ENCODE measurements around the gene TRPM4. TPM values are rescaled to one million over a fixed set of nuclear protein-coding genes. Genes with fewer than 3 reads are reported as not detected.

TRPM4 gene
- total and polyA plus RNA-seq, 10 of the 15 experiments (the other 5 are each of a cell fraction or from before 2014, with no cell fraction given) = 0.10 to 0.64 (median 0.15) TPM; not detected in 7

GRCh38 chr19:49119411-49120324 lies 37.9 kb upstream of the TRPM4 start, which contains the start of gene PPFIA3 (continued):
- no peak for TF ChIP-seq NR2C1 (IDR thresholded peaks at IDR 0.05)
- TF ChIP-seq GATAD2B (conservative IDR thresholded peaks at IDR 0.05; ENCODE audit: low read depth) = peak; percentile 46; the same call in 1 of the 2 replicates
- no peak for TF ChIP-seq CBX5 (IDR thresholded peaks at IDR 0.05; ENCODE audit: low read depth)
- no peak for TF ChIP-seq YBX1 (IDR thresholded peaks at IDR 0.05)
- TF ChIP-seq EGR1 (IDR thresholded peaks at IDR 0.05; ENCODE audit: borderline replicate concordance in 1 of 2, low read depth in 2 of 2, low read length in 2 of 2) = no peak
- no peak for TF ChIP-seq TCF7 (IDR thresholded peaks at IDR 0.05; ENCODE audit: borderline replicate concordance)
- TF ChIP-seq BACH1 (IDR thresholded peaks at IDR 0.05; ENCODE audit: borderline replicate concordance) = no peak
- TF ChIP-seq REST (IDR thresholded peaks at IDR 0.05; ENCODE audit: low read depth, low read length) = peak; percentile 80
- no peak for TF ChIP-seq ESRRA (IDR thresholded peaks at IDR 0.05; ENCODE audit: low read length)
- peak; percentile 71 for TF ChIP-seq SUZ12 (IDR thresholded peaks at IDR 0.05; ENCODE audit: unreplicated experiment)
- no peak for TF ChIP-seq ZNF207 (IDR thresholded peaks at IDR 0.05; ENCODE audit: borderline replicate concordance)
- no peak for TF ChIP-seq BCL11A (IDR thresholded peaks at IDR 0.05; ENCODE audit: low read depth, low read length)
- TF ChIP-seq RAD51 (IDR thresholded peaks at IDR 0.05) = no peak
- TF ChIP-seq NR2F1 (conservative IDR thresholded peaks at IDR 0.05) = 0 out of 2 replicates have a peak, but pooled peaks have one; percentile 36
- no peak for TF ChIP-seq MYC (IDR thresholded peaks at IDR 0.05; ENCODE audit: insufficient read depth, insufficient read length, insufficient replicate concordance, low read length, severe bottlenecking)
- 0 out of 2 replicates have a peak, but pooled peaks have one; percentile 21 for TF ChIP-seq IKZF1 (conservative IDR thresholded peaks at IDR 0.05)
- TF ChIP-seq IRF5 (IDR thresholded peaks at IDR 0.05; ENCODE audit: borderline replicate concordance) = no peak
- TF ChIP-seq, protein P1, sequence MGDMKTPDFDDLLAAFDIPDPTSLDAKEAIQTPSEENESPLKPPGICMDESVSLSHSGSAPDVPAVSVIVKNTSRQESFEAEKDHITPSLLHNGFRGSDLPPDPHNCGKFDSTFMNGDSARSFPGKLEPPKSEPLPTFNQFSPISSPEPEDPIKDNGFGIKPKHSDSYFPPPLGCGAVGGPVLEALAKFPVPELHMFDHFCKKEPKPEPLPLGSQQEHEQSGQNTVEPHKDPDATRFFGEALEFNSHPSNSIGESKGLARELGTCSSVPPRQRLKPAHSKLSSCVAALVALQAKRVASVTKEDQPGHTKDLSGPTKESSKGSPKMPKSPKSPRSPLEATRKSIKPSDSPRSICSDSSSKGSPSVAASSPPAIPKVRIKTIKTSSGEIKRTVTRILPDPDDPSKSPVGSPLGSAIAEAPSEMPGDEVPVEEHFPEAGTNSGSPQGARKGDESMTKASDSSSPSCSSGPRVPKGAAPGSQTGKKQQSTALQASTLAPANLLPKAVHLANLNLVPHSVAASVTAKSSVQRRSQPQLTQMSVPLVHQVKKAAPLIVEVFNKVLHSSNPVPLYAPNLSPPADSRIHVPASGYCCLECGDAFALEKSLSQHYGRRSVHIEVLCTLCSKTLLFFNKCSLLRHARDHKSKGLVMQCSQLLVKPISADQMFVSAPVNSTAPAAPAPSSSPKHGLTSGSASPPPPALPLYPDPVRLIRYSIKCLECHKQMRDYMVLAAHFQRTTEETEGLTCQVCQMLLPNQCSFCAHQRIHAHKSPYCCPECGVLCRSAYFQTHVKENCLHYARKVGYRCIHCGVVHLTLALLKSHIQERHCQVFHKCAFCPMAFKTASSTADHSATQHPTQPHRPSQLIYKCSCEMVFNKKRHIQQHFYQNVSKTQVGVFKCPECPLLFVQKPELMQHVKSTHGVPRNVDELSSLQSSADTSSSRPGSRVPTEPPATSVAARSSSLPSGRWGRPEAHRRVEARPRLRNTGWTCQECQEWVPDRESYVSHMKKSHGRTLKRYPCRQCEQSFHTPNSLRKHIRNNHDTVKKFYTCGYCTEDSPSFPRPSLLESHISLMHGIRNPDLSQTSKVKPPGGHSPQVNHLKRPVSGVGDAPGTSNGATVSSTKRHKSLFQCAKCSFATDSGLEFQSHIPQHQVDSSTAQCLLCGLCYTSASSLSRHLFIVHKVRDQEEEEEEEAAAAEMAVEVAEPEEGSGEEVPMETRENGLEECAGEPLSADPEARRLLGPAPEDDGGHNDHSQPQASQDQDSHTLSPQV (IDR thresholded peaks at IDR 0.05) = no peak
- no peak for TF ChIP-seq ZNF24 (IDR thresholded peaks at IDR 0.05)
